HG03378 (cell line): ENCODE data around the gene SEPTIN1.
"Not testable (repeated sequence)": the region's sequence is repeated elsewhere in the genome, so short reads cannot be mapped to it uniquely, and the experiment has no call there.

Experiments used
- ATAC-seq: cut with Tn5 transposase; IDR thresholded peaks from one replicate; pipeline ENCODE4 v1.9.1; 2021; ENCODE audit warnings: mild to moderate bottlenecking, moderate library complexity; ENCODE audit not compliant: unreplicated experiment

Gene SEPTIN1

DNA sequence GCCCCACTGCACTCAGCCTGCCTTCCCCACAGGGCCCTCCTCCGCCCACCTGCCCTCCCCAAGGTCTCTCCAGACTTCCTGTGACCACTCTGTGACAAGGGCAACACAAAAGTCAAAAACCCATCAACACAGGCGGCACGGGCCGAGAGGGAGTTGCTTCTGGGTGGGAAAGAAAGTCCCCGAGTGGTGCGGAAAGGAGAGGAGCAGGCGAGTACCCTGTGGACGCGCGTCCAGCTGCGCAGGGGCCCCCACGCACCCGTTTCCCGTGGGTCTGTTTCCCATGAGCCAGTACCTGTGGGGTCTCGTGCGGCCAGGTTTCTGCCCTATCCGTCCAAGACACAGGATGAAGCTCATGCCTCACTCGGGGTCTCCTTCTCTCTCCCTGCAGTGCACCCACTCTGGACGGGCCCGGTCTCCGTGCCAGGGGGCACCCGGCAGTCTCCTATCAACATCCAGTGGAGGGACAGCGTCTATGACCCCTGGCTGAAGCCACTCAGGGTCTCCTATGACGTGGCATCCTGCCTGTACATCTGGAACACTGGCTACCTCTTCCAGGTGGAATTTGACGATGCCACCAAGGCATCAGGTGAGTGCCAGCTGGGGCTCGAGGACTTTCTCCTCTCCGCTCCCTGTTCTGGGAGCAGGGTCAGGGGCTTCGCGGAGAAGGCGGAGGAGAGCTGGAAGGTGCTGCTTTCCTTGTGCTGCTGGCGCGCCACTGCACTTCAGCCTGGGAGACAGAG lies 39.4 kb downstream of the SEPTIN1 start:
- ATAC-seq: no peak

DNA sequence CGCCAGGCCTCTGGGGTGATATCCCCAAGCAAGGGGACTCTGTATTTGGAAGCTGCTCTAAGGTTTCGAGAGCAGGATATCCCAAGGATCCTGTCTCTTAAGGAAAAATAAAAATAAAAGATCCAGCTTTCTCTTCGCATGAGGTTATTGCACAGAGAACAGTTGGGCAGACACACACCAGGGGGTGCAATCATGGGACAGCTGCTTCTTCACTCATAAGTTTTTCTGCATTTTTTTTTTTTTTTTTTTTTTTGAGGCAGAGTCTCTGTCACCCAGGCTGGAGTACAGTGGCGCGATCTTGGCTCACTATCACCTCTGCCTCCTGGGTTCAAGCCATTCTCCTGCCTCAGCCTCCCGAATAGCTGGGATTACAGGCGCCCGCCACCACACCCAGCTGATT lies 40.4 kb downstream of the SEPTIN1 start:
- ATAC-seq: not testable (repeated sequence)

DNA sequence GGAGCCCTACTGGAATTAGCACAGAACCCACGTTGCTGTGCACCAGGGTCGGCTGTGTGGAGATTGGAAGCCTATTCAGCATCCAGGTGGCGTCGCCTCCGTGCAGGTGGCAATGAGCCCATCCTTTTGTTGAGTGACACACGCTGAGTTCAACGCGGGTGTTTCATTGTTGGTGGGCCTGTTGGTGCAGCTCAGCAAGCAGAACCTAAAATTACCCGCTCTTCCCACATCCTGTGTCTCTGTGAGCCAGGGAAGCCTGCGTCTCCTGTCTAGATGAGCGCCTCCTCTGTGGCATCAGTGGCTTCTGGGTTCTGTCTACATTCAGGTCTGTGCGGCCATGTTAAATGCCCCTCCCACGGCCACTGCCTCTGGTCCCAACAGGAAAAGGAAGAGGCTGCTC lies 41.7 kb downstream of the SEPTIN1 start:
- no peak for ATAC-seq

DNA sequence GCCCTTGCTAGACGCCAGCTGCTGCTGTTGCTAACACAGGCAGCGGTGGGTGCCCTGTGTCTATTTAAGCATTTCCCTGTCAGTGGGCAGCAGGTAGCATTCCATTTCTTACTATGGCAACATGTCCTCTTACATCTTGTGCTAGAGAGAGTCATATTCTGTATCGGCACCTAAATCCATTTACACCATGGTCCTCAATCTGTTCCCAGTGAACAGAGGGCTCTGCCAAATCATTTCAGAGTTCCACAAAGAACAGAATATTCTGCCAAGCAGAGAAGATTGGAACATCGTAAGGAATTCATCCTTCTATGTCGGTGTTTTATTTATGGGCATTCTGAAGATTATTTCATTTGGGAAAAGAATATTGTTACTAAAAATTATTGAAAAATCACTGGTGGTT lies 43.6 kb downstream of the SEPTIN1 start:
- not testable (repeated sequence) for ATAC-seq

DNA sequence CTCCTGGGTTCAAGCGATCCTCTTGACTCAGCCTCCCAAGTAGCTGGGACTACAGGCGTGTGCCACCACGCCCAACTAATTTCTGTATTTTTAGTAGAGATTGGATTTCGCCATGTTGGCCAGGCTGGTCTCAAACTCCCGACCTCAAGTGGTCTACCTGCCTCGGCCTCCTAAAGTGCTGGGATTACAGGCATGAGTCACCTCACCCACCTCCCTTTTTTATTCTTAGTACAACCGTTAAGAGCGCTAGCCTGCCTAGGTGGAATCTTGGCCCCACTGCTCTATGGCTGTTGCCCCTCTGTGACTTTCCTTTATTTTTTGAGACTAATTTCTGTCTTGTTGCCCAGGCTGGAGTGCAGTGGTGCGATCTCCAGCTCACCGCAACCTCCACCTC lies 44.4 kb downstream of the SEPTIN1 start:
- not testable (repeated sequence) for ATAC-seq

DNA sequence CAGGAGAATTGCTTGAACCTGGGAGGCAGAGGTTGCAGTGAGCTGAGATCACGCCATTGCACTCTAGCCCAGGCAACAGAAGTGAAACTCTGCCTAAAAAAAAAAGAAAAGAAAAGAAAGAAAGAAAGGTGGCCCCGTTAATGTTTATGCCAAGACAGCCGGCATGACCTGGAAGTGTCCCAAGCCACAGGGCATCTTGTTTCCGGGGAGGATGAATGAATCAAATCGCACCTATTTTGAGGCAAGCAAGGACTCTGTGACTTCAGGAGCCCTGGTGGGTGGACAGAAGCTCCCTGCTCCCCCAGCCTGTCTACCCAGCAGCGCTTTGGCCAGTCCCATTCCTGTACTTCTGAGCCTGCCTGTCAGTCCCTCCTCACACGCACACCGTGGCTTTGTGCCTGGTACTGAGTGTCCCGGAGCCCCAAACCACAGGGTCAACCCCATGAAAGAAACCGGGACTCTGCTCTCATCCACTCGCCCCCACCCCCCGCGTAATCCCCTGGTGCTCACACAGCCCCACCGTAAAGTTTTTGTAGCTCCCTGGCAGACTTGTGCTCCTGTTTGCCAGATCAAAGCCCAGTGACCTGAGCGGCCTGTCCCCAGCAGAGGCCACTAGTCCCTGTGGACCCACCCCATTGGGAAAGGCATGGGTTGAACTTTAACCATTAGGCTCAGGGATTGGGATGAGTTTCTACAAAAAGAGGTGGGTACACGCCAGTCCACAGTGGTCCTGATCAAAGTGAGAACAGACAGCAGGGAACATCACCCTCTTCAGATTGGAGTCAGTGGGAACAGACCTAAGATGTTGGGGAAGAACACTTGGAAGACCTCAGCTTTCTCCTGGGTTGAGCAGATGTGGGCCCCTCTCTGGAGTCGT lies 46.5 kb downstream of the SEPTIN1 start:
- ATAC-seq: peak; percentile 18

DNA sequence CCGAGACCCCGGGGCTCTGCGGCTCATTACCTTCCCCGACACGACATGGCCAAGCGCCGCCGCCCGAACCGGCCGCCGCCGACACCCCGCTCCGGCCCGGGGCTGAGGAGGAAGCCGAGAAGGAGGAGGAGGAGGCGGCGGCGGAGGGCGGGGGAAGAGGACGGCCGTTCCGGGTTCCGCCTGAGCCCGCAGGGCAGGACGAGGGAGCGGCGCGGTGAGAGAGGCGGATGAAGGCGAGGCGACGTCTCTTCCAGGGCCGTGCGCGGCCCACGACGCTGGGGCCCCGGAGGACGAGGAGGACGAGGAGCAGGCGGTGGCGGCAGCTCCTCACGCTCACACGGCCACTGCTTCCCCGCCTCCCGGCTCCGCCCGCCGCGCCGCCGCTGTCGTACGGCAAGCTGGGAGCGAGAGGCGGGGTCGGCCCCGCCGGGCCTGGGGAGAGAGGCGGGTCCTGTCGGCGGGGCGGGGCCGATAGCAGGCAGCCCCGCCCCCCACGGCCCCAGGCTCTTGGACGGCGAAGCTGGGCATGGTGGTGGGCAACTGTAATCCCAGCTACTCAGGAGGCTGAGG lies 47.2 kb downstream of the SEPTIN1 start:
- ATAC-seq: peak; percentile 44

DNA sequence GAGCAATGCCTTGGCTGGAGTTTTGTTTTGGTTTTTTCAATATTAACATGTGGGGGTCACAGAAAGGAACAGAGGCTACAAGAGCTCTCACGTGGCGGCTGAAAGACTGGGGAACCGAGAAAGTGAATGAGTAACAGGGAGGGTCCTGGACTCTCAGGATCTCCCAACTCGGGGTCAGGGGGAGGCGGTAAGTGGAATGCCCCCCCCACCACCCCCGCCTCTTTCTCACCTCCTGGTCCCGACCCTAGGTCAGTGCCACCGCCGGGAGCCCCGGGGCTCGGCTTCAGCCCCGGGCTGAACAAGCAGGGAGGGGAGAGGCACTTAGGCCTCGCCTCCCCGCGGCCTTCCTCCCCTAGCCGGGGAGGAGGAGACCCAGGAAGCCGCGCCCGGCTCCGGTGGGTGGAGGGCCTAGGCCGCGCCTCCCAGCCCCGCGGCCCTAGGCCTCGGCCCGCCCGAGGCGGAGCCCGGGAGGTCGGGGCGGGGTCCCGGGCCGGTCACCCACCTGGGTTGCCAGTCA lies 47.8 kb downstream of the SEPTIN1 start:
- ATAC-seq: peak; percentile 58
